ENCODE measurements around the gene PXDN.

Gene PXDN

GRCh38 chr2:1731963-1732768, 12.1 kb downstream of the PXDN start:
- peaks cover 0 to 14% (median 3%) of the 10 kb centered on the region in 5 experiments for H3K9me3 ChIP-seq (ENCODE audit: control extremely low read depth in 1 of 5, control insufficient read depth in 4 of 5, insufficient read depth in 2 of 5, low read depth in 1 of 5, low read length in 4 of 5)
- ChIA-PET CTCF (interaction anchor here (1.3 kb wide), 1 partner anchor 8 kb away, joined by 3 read pairs; no protein-coding TSS in a partner anchor), POLR2A (no interaction called here)
- peaks cover 0 to 3% (median 0%) of the 10 kb centered on the region in 5 experiments for H3K27me3 ChIP-seq (replicated peaks in 2 of 5; ENCODE audit: control insufficient read depth in 4 of 5, insufficient read depth in 5 of 5, low read length in 4 of 5)
- H3K4me3 ChIP-seq (ENCODE audit: control insufficient read depth in 1 of 7, extremely low read depth in 1 of 7, insufficient read depth in 4 of 7, low read depth in 2 of 7, low read length in 6 of 7): no peak overlapping the region
- H3K4me1 ChIP-seq (ENCODE audit: control extremely low read depth in 1 of 4, control insufficient read depth in 4 of 4, insufficient read depth in 4 of 4, low read length in 3 of 4): peaks cover 0 to 7% (median 0%) of the 10 kb centered on the region in 4 experiments
- H3K27ac ChIP-seq (ENCODE audit: insufficient read depth in 1 of 2, low read depth in 1 of 2, low read length in 2 of 2, poor library complexity in 1 of 2, severe bottlenecking in 2 of 2): no peak overlapping the region
- no peaks in the 10 kb centered on the region for H3K36me3 ChIP-seq (ENCODE audit: control insufficient read depth in 4 of 4, insufficient read depth in 4 of 4, low read length in 3 of 4)
- 77% methylated on average over 10 of the region's 10 CpGs for WGBS (ENCODE audit: insufficient coverage)
- no peak for DNase-seq

- Histone ChIP-seq H3K36me3 (ENCODE audit: control insufficient read depth in 4 of 4, insufficient read depth in 4 of 4, low read length in 3 of 4) (no peaks in the 10 kb centered on the region), H3K4me3 (ENCODE audit: control insufficient read depth in 1 of 7, extremely low read depth in 1 of 7, insufficient read depth in 4 of 7, low read depth in 2 of 7, low read length in 6 of 7) (no peak overlapping the region), H3K27ac (ENCODE audit: insufficient read depth in 1 of 2, low read depth in 1 of 2, low read length in 2 of 2, poor library complexity in 1 of 2, severe bottlenecking in 2 of 2) (no peak overlapping the region), H3K4me1 (ENCODE audit: control extremely low read depth in 1 of 4, control insufficient read depth in 4 of 4, insufficient read depth in 4 of 4, low read length in 3 of 4) (peaks cover 0 to 7% (median 0%) of the 10 kb centered on the region in 4 experiments), H3K27me3 (replicated peaks in 2 of 5; ENCODE audit: control insufficient read depth in 4 of 5, insufficient read depth in 5 of 5, low read length in 4 of 5) (no peaks in the 10 kb centered on the region), H3K9me3 (ENCODE audit: control extremely low read depth in 1 of 5, control insufficient read depth in 4 of 5, insufficient read depth in 2 of 5, low read depth in 1 of 5, low read length in 4 of 5) (peaks cover 0 to 14% (median 3%) of the 10 kb centered on the region in 5 experiments)
- DNase-seq: no peak
- WGBS (ENCODE audit: insufficient coverage): 93% methylated on average over 8 of the region's 8 CpGs
- CTCF ChIA-PET: interaction anchor here (1.0 to 1.3 kb wide), 2 partner anchors 9 kb away, joined by 3 read pairs; no protein-coding TSS in a partner anchor
- POLR2A ChIA-PET: no interaction called here
These were observed 12.8 kb downstream of the PXDN start for GRCh38 chr2:1731447-1731962.

- 81% methylated on average over 5 of the region's 10 CpGs for WGBS (ENCODE audit: insufficient coverage)
- POLR2A ChIA-PET: no interaction called here
- Histone ChIP-seq H3K4me1 (ENCODE audit: control extremely low read depth in 1 of 4, control insufficient read depth in 4 of 4, insufficient read depth in 4 of 4, low read length in 3 of 4) (peaks cover 0 to 7% (median 0%) of the 10 kb centered on the region in 4 experiments), H3K27ac (ENCODE audit: insufficient read depth in 1 of 2, low read depth in 1 of 2, low read length in 2 of 2, poor library complexity in 1 of 2, severe bottlenecking in 2 of 2) (no peak overlapping the region), H3K36me3 (ENCODE audit: control insufficient read depth in 4 of 4, insufficient read depth in 4 of 4, low read length in 3 of 4) (no peaks in the 10 kb centered on the region), H3K27me3 (replicated peaks in 2 of 5; ENCODE audit: control insufficient read depth in 4 of 5, insufficient read depth in 5 of 5, low read length in 4 of 5) (no peaks in the 10 kb centered on the region), H3K9me3 (ENCODE audit: control extremely low read depth in 1 of 5, control insufficient read depth in 4 of 5, insufficient read depth in 2 of 5, low read depth in 1 of 5, low read length in 4 of 5) (peaks cover 0 to 5% (median 0%) of the 10 kb centered on the region in 5 experiments), H3K4me3 (ENCODE audit: control insufficient read depth in 1 of 7, extremely low read depth in 1 of 7, insufficient read depth in 4 of 7, low read depth in 2 of 7, low read length in 6 of 7) (peak overlapping the region in 1 of 7 experiments; percentile 10)
- CTCF ChIA-PET: no interaction called here
- no peak for DNase-seq
These were observed 14.0 kb downstream of the PXDN start for GRCh38 chr2:1730015-1730927.

GRCh38 chr2:1729242-1729641, 15.1 kb downstream of the PXDN start:
- WGBS (ENCODE audit: insufficient coverage): 93% methylated on average over 4 of the region's 7 CpGs
- peaks cover 0 to 7% (median 0%) of the 10 kb centered on the region in 4 experiments for H3K4me1 ChIP-seq (ENCODE audit: control extremely low read depth in 1 of 4, control insufficient read depth in 4 of 4, insufficient read depth in 4 of 4, low read length in 3 of 4)
- ChIA-PET POLR2A (no interaction called here), CTCF (interaction anchor here (0.7 to 1.3 kb wide), 4 partner anchors 9 to 23 kb away, joined by 3 to 4 read pairs (median 3); no protein-coding TSS in a partner anchor)
- H3K27me3 ChIP-seq (replicated peaks in 2 of 5; ENCODE audit: control insufficient read depth in 4 of 5, insufficient read depth in 5 of 5, low read length in 4 of 5): no peaks in the 10 kb centered on the region
- H3K4me3 ChIP-seq (ENCODE audit: control insufficient read depth in 1 of 7, extremely low read depth in 1 of 7, insufficient read depth in 4 of 7, low read depth in 2 of 7, low read length in 6 of 7): no peak overlapping the region
- H3K36me3 ChIP-seq (ENCODE audit: control insufficient read depth in 4 of 4, insufficient read depth in 4 of 4, low read length in 3 of 4): no peaks in the 10 kb centered on the region
- DNase-seq: no peak
- H3K9me3 ChIP-seq (ENCODE audit: control extremely low read depth in 1 of 5, control insufficient read depth in 4 of 5, insufficient read depth in 2 of 5, low read depth in 1 of 5, low read length in 4 of 5): no peaks in the 10 kb centered on the region
- no peak overlapping the region for H3K27ac ChIP-seq (ENCODE audit: insufficient read depth in 1 of 2, low read depth in 1 of 2, low read length in 2 of 2, poor library complexity in 1 of 2, severe bottlenecking in 2 of 2)

GRCh38 chr2:1728821-1729220, 15.5 kb downstream of the PXDN start:
- H3K27me3 ChIP-seq (replicated peaks in 2 of 5; ENCODE audit: control insufficient read depth in 4 of 5, insufficient read depth in 5 of 5, low read length in 4 of 5): no peaks in the 10 kb centered on the region
- WGBS (ENCODE audit: insufficient coverage): 89% methylated on average over 14 of the region's 14 CpGs
- ChIA-PET CTCF (interaction anchor here (0.7 to 1.3 kb wide), 4 partner anchors 9 to 24 kb away, joined by 3 to 4 read pairs (median 3); no protein-coding TSS in a partner anchor), POLR2A (no interaction called here)
- H3K4me3 ChIP-seq (ENCODE audit: control insufficient read depth in 1 of 7, extremely low read depth in 1 of 7, insufficient read depth in 4 of 7, low read depth in 2 of 7, low read length in 6 of 7): no peak overlapping the region
- H3K27ac ChIP-seq (ENCODE audit: insufficient read depth in 1 of 2, low read depth in 1 of 2, low read length in 2 of 2, poor library complexity in 1 of 2, severe bottlenecking in 2 of 2): no peak overlapping the region
- H3K9me3 ChIP-seq (ENCODE audit: control extremely low read depth in 1 of 5, control insufficient read depth in 4 of 5, insufficient read depth in 2 of 5, low read depth in 1 of 5, low read length in 4 of 5): no peaks in the 10 kb centered on the region
- peaks cover 0 to 7% (median 0%) of the 10 kb centered on the region in 4 experiments for H3K4me1 ChIP-seq (ENCODE audit: control extremely low read depth in 1 of 4, control insufficient read depth in 4 of 4, insufficient read depth in 4 of 4, low read length in 3 of 4)
- H3K36me3 ChIP-seq (ENCODE audit: control insufficient read depth in 4 of 4, insufficient read depth in 4 of 4, low read length in 3 of 4): no peaks in the 10 kb centered on the region
- no peak for DNase-seq

GRCh38 chr2:1727796-1728474, 16.4 kb downstream of the PXDN start:
- CTCF ChIA-PET: interaction anchor here (1.2 kb wide), 1 partner anchor 23 kb away, joined by 4 read pairs; no protein-coding TSS in a partner anchor
- no peaks in the 10 kb centered on the region for H3K36me3 ChIP-seq (ENCODE audit: control insufficient read depth in 4 of 4, insufficient read depth in 4 of 4, low read length in 3 of 4)
- H3K9me3 ChIP-seq (ENCODE audit: control extremely low read depth in 1 of 5, control insufficient read depth in 4 of 5, insufficient read depth in 2 of 5, low read depth in 1 of 5, low read length in 4 of 5): no peaks in the 10 kb centered on the region
- no peak overlapping the region for H3K4me3 ChIP-seq (ENCODE audit: control insufficient read depth in 1 of 7, extremely low read depth in 1 of 7, insufficient read depth in 4 of 7, low read depth in 2 of 7, low read length in 6 of 7)
- H3K27me3 ChIP-seq (replicated peaks in 2 of 5; ENCODE audit: control insufficient read depth in 4 of 5, insufficient read depth in 5 of 5, low read length in 4 of 5): no peaks in the 10 kb centered on the region
- no peak overlapping the region for H3K27ac ChIP-seq (ENCODE audit: insufficient read depth in 1 of 2, low read depth in 1 of 2, low read length in 2 of 2, poor library complexity in 1 of 2, severe bottlenecking in 2 of 2)
- H3K4me1 ChIP-seq (ENCODE audit: control extremely low read depth in 1 of 4, control insufficient read depth in 4 of 4, insufficient read depth in 4 of 4, low read length in 3 of 4): peaks cover 0 to 7% (median 0%) of the 10 kb centered on the region in 4 experiments
- WGBS (ENCODE audit: insufficient coverage): 97% methylated on average over 16 of the region's 16 CpGs
- no peak for DNase-seq
- POLR2A ChIA-PET: no interaction called here

Measured in common myeloid progenitor, CD34-positive (primary cell).